Smooth muscle cell (in vitro differentiated cells): Measurements from ENCODE around the gene CARHSP1. TPM values are rescaled to one million over a fixed set of nuclear protein-coding genes. Genes with fewer than 3 reads are reported as not detected.
A peak's percentile ranks its signal among the peaks of the same experiment; 100 is the strongest.

Source experiments
- DNase-seq: peaks from one replicate; lab custom pipeline; 2025; ENCODE audit not compliant: unreplicated experiment; lab: John Stamatoyannopoulos, UW
- H2AFZ ChIP-seq: fragments of 200-600 bp; sonication (generic); 2 replicates; pipeline ENCODE4 v1.6.0; 2016; ENCODE audit warnings: antibody characterized with exemption, low read depth, mild to moderate bottlenecking
- H3F3A ChIP-seq: fragments of 200-600 bp; sonication (generic); 2 replicates; pipeline ENCODE4 v1.6.0; 2017; ENCODE audit warnings: antibody characterized with exemption, low read depth
- H3K27ac ChIP-seq: fragments of 200-600 bp; sonication (generic); 2 replicates; pipeline ENCODE4 v1.5.1; 2016; ENCODE audit warnings: low read depth, mild to moderate bottlenecking
- H3K27me3 ChIP-seq: fragments of 200-600 bp; sonication (generic); 2 replicates; pipeline ENCODE4 v1.6.1; 2016; ENCODE audit warnings: low read depth, mild to moderate bottlenecking
- H3K36me3 ChIP-seq: fragments of 200-600 bp; sonication (generic); 2 replicates; pipeline ENCODE4 v1.5.1; 2016; ENCODE audit warnings: low read depth
- H3K4me1 ChIP-seq: fragments of 200-600 bp; sonication (generic); 2 replicates; pipeline ENCODE4 v1.5.1; 2016; ENCODE audit warnings: low read depth
- H3K4me2 ChIP-seq: fragments of 200-600 bp; sonication (generic); 2 replicates; pipeline ENCODE4 v1.6.0; 2016; ENCODE audit warnings: mild to moderate bottlenecking
- H3K4me3 ChIP-seq: fragments of 200-600 bp; sonication (generic); 2 replicates; pipeline ENCODE4 v1.5.1; 2016; ENCODE audit warnings: mild to moderate bottlenecking
- H3K79me2 ChIP-seq: fragments of 200-600 bp; sonication (generic); 2 replicates; pipeline ENCODE4 v1.6.0; 2016; ENCODE audit warnings: low read depth, mild to moderate bottlenecking
- H3K9ac ChIP-seq: fragments of 200-600 bp; sonication (generic); 2 replicates; pipeline ENCODE4 v1.6.0; 2016; ENCODE audit warnings: low read depth
- H3K9me3 ChIP-seq: fragments of 200-600 bp; sonication (generic); replicated peaks from 2 replicates; pipeline ENCODE4 v1.5.1; 2016; ENCODE audit warnings: low read depth
- H4K20me1 ChIP-seq: fragments of 200-600 bp; sonication (generic); 2 replicates; pipeline ENCODE4 v1.6.0; 2016; ENCODE audit warnings: low read depth
- WGBS: methylation state at CpG from one replicate; pipeline ENCODE4 v1.1.7; 2016; ENCODE audit warnings: low lambda C conversion rate; 5-methylcytosine and 5-hydroxymethylcytosine counted together
- polyA plus RNA-seq: library from polyadenylated mRNA; unstranded; fragments of >200 nt; fragmentation: Nextera tagmentation; extraction: Ambion mirVana; gene quantifications from 2 replicates; pipeline ENCODE4 v1.2.1, GENCODE V29; 2016
- total RNA-seq: library from RNA; depleted of rRNA; stranded (reverse); fragments of >200 nt; gene quantifications from 2 replicates; pipeline ENCODE4 v1.2.3, GENCODE V29; 2014
- TF ChIP-seq, protein P1 (sequence below): fragments of 200-600 bp; sonication (generic); IDR thresholded peaks from 2 replicates; pipeline ENCODE4 v1.5.1; 2017; ENCODE audit warnings: borderline replicate concordance, mild to moderate bottlenecking, antibody characterized with exemption; ENCODE audit not compliant: insufficient read depth, poor library complexity, severe bottlenecking

CARHSP1 gene
- total and polyA plus RNA-seq, 2 experiments from 2014 or later, result 62.6 to 94.0 TPM

DNA sequence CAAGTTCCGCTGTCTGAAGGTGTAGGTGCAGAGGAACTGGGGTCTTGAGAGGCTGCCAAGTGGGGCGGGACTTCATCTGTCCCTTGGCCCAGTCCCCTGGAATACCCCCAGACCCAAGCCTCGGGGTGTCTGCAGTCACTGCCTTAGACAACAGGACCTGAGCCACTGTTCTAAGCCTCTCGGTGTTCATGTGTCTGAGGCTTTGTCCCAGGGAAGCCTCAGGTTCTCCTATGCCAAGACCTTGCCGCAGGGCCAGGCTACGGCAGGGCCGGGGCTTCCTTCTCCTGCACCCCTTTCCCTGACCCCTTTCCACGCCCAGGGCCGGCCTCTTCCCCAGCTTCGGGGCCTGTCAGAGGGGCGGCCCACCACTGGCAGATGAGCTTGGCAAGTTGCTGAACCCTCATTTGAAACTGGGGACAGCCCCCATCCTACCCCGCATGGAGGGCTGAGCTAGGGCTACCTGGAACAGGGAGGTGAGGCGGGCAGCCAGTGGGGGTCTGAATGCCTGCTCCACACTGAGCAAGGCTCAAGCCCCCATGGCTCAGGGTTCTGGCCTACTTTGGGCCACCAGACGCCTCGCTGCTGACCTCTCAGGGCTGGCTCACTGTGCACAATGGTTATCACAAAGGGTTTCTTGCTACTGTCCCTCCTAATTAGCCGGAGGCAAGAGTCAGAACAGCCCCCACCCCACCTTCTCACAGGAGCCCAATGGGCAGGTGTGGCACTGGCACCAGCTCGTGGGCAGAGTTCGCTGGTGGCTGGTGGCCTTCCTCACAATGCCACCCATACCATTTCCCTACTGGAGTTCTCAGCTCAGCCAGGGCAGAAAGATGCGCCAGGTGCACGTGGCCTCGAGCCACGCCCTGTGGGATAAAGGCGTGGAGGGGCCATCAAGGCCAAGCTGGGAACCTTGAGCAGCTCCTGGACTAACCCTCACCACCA lies 20.4 kb upstream of the CARHSP1 start:
- Histone ChIP-seq H3K9me3 (no peaks in the 10 kb centered on the region), H3K36me3 (peaks cover 10% of the 10 kb centered on the region), H3K4me1 (peaks cover 14% of the 10 kb centered on the region), H3K4me3 (no peak overlapping the region), H3K27me3 (no peaks in the 10 kb centered on the region), H3K27ac (no peak overlapping the region), H3K9ac (no peak overlapping the region), H3F3A (peaks cover 7% of the 10 kb centered on the region), H3K79me2 (peaks cover 3% of the 10 kb centered on the region), H3K4me2 (no peak overlapping the region), H4K20me1 (peaks cover 92% of the 10 kb centered on the region), H2AFZ (no peak overlapping the region)
- DNase-seq, result no peak
- TF ChIP-seq, protein P1, sequence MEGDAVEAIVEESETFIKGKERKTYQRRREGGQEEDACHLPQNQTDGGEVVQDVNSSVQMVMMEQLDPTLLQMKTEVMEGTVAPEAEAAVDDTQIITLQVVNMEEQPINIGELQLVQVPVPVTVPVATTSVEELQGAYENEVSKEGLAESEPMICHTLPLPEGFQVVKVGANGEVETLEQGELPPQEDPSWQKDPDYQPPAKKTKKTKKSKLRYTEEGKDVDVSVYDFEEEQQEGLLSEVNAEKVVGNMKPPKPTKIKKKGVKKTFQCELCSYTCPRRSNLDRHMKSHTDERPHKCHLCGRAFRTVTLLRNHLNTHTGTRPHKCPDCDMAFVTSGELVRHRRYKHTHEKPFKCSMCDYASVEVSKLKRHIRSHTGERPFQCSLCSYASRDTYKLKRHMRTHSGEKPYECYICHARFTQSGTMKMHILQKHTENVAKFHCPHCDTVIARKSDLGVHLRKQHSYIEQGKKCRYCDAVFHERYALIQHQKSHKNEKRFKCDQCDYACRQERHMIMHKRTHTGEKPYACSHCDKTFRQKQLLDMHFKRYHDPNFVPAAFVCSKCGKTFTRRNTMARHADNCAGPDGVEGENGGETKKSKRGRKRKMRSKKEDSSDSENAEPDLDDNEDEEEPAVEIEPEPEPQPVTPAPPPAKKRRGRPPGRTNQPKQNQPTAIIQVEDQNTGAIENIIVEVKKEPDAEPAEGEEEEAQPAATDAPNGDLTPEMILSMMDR, result no peak
- WGBS, result 91% methylated on average over 23 of the region's 23 CpGs

DNA sequence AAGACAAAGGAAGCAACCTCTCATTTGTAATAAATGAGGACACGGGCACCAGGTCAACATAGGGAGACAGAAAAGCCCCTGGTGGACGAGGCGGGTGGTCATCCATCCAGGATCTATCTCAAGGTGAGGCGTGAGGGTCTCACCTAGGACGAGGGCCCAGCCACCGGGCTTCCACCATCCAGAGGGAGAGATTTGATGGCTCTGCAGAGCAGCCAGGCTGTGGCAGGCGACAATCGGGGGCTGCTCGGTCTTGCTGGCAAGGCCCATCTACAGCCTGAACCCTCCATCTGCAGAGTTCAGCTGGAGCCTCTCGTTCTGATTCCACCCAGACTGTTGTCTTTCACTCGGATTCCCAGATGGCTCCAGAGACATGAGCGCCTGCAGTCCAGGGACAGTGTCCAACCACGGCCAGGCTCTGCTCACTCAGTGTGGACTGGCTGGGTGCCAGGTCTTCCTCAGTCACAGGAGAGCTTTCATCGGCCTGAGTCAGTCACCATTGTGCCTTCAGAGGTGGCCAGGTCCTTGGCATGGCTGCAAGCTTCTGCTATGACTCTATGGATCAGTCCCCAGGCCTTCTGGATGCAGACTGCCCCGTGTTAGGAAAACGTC lies 19.2 kb upstream of the CARHSP1 start:
- Histone ChIP-seq H2AFZ (no peak overlapping the region), H3K36me3 (peaks cover 1% of the 10 kb centered on the region), H3K4me3 (no peak overlapping the region), H3K9me3 (no peaks in the 10 kb centered on the region), H3K4me2 (peak overlapping the region; percentile 24), H3F3A (peaks cover 7% of the 10 kb centered on the region), H3K4me1 (peaks cover 14% of the 10 kb centered on the region), H3K9ac (no peak overlapping the region), H3K79me2 (peaks cover 3% of the 10 kb centered on the region), H4K20me1 (peaks cover 81% of the 10 kb centered on the region), H3K27ac (peak overlapping the region; percentile 37), H3K27me3 (no peaks in the 10 kb centered on the region)
- DNase-seq, result peak; percentile 25
- WGBS, result 72% methylated on average over 16 of the region's 16 CpGs
- TF ChIP-seq, protein P1, result no peak

DNA sequence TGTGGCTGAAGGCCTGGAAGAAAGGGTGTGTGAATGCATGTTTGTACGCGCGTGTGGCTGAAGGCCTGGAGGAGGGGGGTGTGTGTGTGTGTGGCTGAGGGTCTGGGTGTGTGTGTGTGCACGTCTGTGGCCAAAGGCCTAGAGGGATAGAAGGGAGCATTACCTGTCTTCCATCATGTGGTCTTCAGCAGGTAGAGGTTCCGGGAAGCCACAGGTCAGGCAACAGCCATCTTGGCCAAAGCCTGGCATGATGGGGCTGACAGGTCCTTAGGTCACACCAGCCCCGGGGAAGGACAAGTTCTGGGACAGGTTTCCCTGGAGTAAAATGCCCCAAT lies 18.6 kb upstream of the CARHSP1 start:
- Histone ChIP-seq H3K4me2 (no peak overlapping the region), H3K4me3 (no peak overlapping the region), H3K4me1 (peaks cover 14% of the 10 kb centered on the region), H4K20me1 (peaks cover 76% of the 10 kb centered on the region), H3K79me2 (no peaks in the 10 kb centered on the region), H3K27ac (no peak overlapping the region), H3K27me3 (no peaks in the 10 kb centered on the region), H3K36me3 (no peaks in the 10 kb centered on the region), H3K9ac (no peak overlapping the region), H3K9me3 (no peaks in the 10 kb centered on the region), H2AFZ (no peak overlapping the region), H3F3A (peaks cover 4% of the 10 kb centered on the region)
- WGBS, result 95% methylated on average over 5 of the region's 6 CpGs
- DNase-seq, result no peak
- TF ChIP-seq, protein P1, result no peak
